NCI-H2081 treated with DMSO at 0.1 percent for 48 hours (cell line): Measurements from ENCODE around the gene PDE4B.

Experiments
- DNase-seq: peaks from one replicate; lab custom pipeline; 2025; lab: John Stamatoyannopoulos, UW

PDE4B gene

GRCh38 chr1:66182551-66183178, 390.0 kb downstream of the PDE4B start:
- DNase-seq, result no peak

- no peak for DNase-seq
Observed at GRCh38 chr1:66183400-66183799, 390.7 kb downstream of the PDE4B start.

- DNase-seq, result no peak
Observed at GRCh38 chr1:66197120-66197519, 404.4 kb downstream of the PDE4B start.

DNA sequence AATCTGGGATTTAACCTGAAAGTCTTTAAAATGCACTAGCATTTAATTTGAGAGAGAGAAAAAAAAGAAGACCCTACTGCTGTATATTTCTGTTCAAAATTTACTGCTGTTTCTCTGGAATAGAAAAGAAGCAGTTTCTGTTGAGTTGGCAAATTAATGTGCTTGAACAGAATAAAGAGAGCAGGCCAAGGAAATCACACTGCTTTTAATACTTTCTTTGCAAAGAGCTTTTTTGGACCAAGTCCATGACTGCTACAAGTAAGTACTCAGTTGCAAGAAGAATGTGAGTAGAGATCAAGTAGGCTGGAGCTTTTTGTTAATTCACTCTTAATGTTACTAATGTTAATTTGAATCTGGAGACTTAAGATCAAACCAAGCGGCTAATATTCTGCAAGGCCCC, 405.1 kb downstream of the PDE4B start:
- DNase-seq, result no peak

DNA sequence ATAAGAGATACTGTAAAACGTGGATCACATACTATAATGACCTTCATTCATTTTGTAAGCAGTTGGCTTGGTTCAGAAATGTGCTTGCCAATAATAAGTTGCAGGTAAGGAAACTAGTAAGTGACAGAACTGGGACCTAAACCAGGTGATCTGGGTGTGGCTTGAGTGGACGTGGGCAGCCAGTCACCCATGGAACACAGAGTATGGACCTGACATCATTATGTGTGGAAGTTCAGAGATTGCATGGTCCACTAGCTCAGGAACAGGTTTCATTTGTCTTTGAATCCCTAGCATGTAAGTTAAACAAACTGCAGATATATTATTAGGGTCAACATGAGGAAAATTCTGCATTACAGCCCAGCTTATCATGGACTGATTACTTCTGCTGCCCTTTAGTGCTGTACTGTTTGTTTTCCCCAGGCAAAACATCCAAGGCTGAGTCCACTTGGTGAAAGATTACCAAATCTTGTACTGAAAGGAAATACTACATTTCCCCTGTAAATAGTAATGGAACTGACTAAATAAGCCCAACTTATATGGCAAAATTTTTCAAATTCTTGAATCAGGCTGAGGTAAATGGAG, 414.0 kb downstream of the PDE4B start:
- no peak for DNase-seq

DNA sequence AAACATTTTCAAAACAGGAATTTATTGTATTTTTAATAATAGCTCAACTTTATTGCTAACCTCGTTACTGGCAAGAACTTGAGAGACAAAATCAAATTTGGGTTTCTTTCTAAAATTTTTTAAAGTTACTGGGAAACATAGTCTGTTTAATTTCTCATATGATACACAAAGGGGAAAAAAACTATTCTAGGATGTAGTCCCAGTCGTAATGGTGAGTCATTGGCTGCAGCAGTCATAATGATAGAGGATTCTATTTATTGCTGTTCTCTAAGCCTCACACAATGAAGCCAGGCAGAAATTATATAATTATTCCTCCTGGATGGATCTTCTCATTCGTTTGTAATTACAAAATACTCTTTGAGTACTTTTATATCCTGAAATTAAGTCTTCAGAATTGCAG, 414.8 kb downstream of the PDE4B start:
- DNase-seq, result no peak

- no peak for DNase-seq
Observed at GRCh38 chr1:66208632-66209031, 415.9 kb downstream of the PDE4B start.

GRCh38 chr1:66210635-66211244, 418.0 kb downstream of the PDE4B start:
- DNase-seq, result no peak

GRCh38 chr1:66211521-66211920, 418.8 kb downstream of the PDE4B start:
- no peak for DNase-seq

DNA sequence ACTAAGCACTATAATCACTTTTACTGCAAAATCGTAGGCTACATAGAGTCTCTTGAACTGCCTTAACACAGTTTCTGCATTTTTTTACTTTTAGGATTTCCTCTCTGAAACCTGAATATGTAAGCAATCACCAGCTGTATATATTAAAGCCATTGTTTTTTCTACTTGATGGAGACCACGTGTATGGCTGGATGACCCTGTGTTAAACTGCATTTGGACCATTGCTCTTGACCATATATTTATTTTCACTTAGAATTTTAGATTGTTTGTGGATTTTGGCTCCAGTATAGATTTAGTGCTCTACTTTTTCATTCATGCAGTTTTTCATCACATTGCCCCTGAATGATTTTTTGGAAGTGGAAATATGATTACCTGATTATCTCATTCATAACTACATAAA, 420.8 kb downstream of the PDE4B start:
- DNase-seq, result no peak

DNA sequence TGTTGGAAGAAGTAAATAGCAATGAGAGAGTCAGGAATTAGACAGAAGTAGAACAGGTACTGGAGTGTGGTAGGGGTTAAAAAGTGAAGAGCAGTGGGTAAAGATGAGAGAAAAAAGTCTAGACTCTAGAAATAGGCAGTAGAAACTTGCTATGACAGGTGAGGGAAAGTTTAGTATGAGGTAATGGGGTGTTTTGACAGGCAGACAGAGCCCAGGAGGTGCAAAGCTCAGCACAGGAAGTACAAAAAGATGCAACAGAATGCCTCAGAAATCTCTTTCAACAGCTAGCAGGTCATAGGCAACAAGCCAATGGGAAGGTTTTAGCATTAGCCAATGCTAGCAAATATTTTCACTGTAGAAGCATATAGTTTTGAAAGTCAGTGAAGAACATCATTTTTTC, 422.2 kb downstream of the PDE4B start:
- DNase-seq, result no peak

- no peak for DNase-seq
Observed at GRCh38 chr1:66217021-66217420, 424.3 kb downstream of the PDE4B start.

DNA sequence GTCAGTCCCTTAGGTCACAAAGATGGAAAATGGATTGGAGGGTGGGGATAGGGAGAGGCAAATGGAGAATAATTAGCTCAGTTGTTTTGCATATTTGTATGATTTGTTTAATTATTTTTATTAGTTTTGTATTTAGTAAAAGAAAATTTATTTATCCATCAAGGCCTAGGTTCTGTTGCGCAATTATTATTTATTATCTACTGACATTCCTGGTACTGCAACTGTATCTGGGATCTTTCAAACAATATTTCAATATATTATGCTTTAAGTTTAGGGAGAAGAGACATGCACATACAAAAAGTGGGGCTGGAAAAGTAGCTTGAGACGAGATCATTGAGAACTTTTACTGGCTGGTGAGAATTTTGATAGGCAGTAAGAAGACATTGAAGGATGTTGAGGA, 424.9 kb downstream of the PDE4B start:
- no peak for DNase-seq

- no peak for DNase-seq
Observed at GRCh38 chr1:66220477-66220876, 427.8 kb downstream of the PDE4B start.

GRCh38 chr1:66223681-66224080, 431.0 kb downstream of the PDE4B start:
- DNase-seq, result no peak

DNA sequence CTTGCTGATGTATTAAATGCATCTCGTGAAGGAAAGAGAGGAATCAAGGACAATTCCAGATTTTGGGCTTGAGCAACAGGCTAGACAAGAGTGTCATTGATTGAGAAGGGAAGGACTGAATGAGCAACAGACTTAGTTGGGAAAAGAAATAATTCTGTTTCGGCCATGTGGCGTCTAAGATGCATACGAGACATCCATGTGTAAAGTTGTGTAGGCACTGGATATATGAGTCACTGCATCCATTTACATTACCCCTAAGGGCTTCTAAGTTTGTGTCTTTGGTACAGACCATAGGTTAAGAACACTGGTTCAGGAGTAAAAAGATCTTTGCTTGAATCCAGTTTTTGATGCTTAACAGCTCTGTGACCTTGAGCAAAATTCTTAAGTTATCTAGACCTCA, 434.3 kb downstream of the PDE4B start:
- DNase-seq, result no peak

GRCh38 chr1:66227966-66228365, 435.3 kb downstream of the PDE4B start:
- DNase-seq, result no peak

DNA sequence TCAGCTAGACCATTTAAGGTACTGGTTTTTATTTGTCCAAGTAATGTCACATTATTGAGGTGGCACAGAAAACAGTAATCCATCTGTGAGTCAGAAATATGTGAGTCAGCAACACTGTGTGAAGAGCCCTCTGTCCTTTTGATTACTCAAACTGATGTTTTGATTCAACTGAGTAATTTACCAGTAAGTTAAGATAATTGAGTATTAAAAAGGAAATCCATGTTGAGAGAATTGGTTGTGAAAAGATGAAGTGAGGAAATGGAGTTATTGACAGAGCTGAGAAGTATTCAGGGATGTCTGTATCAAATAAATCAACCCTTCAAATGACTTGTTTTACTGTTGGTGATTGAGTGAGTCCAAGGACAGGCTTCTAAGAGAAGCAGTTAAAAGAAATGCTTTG, 438.5 kb downstream of the PDE4B start:
- DNase-seq, result no peak

DNA sequence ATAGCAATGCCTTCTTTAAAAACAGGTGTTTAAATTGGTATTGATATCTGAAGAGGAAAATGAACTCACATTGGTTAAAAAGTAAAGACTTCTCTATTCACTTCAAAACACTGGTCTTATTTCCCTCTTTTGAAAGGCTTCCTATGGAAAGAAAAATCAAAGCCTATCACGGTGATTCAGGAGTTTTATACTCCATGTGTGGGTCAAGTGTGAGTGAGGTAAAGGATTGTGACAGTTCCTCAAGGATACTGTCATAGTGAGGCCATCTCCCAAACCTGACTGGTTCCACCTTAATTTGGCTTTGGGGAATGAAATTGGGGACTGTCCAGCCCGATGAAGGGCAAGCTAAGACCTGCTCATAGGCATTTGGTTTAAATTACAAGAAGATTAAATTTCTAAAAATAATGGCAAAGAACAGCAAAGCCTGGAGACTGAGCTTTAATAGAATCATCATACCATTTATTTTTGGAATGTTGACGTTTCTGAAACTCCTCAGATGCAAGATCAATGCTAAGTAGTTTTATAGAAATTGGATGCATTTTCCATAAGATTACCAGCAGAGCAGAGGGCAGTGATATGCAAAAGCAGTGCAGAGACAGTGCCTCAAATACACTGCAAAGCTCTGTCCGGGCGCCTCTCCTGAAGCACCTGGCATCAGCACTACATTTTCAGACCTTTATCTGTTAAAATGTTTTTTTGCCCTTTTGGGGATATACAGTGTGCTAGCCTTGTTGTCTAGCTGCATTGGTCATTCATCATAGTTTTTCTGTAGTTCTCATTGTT, 439.2 kb downstream of the PDE4B start:
- DNase-seq, result no peak

DNA sequence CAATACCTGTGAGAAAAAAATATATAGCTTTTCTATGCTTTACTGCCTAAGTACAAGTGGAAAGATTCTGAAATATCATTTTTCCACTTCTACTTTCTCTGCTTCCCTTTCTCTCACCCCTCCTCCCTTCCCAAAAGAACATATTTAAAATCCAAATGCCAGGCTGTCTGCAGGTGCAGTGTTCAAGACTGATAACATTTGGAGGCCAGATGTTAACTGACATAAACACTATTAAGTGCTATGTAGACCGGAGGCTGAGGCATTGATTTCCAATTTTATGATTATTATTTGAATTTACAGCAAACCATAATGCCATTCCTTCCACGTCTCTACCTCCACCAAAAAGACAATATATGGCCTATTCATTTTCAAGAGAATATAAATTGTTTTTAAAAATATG, 444.3 kb downstream of the PDE4B start:
- DNase-seq, result no peak

DNA sequence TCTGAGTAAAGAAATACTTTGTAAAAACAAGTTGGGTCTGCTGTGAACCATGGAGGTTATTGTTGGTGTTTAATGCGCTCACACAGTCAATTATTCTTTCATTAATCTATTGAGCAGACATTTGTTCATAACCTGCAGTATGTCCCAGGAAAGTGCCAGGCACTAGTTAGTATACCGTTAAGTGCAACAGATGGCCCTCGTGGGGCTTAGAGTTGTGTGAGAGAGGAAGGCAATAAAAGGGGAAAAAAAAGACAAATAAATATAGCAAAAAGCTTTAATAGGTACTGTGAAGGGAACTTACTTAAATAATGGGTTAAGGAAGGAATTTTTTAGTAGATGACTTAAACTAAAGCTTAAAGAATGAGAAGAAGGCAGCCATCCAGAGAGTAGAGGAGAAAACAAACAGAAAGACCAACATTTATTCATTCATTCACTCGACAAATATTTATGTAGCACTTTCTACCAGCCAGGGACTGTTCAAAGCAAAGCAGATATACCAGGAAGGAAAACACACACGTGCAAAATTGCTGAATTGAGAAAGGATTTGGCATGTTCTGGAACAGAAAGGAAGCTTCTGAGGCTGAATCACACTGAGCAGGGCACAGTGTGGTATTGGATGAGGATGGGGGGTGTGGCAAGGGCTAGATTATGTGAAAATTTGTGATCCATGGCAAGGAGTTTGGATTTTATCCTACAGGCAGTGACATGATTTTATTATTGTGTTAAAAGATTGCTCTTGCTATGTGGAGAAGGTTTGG, 445.2 kb downstream of the PDE4B start:
- no peak for DNase-seq

DNA sequence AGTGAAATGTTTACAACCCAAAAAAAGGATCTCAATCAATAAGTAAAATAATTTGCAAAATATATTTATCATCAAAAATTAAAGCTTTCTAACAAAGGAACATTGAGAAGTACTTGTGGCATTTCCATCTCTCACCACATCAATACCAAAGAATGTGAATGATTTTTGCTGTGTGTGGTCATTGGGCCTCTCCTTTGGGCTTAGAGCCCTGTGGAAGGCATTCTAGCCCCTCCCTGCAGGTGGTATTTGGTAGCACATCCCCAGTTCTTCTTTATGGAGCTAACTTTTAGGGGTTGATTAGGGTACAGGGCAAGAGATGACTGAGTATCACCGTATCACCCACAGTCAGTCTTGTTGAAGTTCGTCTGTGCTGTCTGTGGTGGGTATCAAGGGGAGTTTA, 447.1 kb downstream of the PDE4B start:
- DNase-seq, result no peak
